HCT116 (cell line): ENCODE data around the gene DOCK4. TPM values are rescaled to one million over a fixed set of nuclear protein-coding genes. Genes with fewer than 3 reads are reported as not detected.

ENCODE experiments used
- ATAC-seq: fragments of 200-7000 bp; cut with Tn5 transposase; 2 replicates; pipeline ENCODE4 v1.9.1; 2020; ENCODE audit warnings: mild to moderate bottlenecking, moderate library complexity
- BruUV-seq: library from RNA; stranded (reverse); fragments of 400-500 nt; replicated peaks from 2 replicates; lab custom pipeline; 2021; lab: Mats Ljungman, UMichigan
- CTCF ChIA-PET: fragments of 300-600 bp; sonication (Branson Sonifier 250); formaldehyde crosslinking; loops from one replicate; lab custom pipeline; 2021; ENCODE audit warnings: antibody characterized with exemption; lab: Charles Lee
- POLR2A ChIA-PET: fragments of 300-600, 350-600 bp; sonication (Branson Sonifier 250); formaldehyde crosslinking; loops from one replicate; lab custom pipeline; 2021; ENCODE audit warnings: antibody characterized with exemption; lab: Charles Lee
- RAD21 ChIA-PET, 2 experiments: fragments of 300-600 bp; sonication (Branson Sonifier 250); formaldehyde crosslinking; loops; one replicate each; lab custom pipeline; 2023; ENCODE audit warnings: low total read pairs in 2 of 2; ENCODE audit not compliant: uncharacterized antibody in 2 of 2, unreplicated experiment in 2 of 2, low non-redundant PET in 1 of 2; lab: Charles Lee
- DNase-seq: peaks from one replicate; pipeline ENCODE4 v3.0.0-alpha.2; 2010; ENCODE audit warnings: low read depth, low spot score
- H2AFZ ChIP-seq: fragments of 200-600 bp; shearing (Covaris generic), sonication (generic); 2 replicates; pipeline ENCODE4 v1.6.1; 2017; ENCODE audit warnings: low read depth, mixed run types, mixed read lengths, antibody characterized with exemption, low read length; ENCODE audit not compliant: poor library complexity, severe bottlenecking
- H3K27ac ChIP-seq: 2 replicates; pipeline ENCODE4 v1.5.1; 2012; ENCODE audit warnings: low read depth, low read length
- H3K27me3 ChIP-seq: fragments of 200-600 bp; sonication (generic); 2 replicates; pipeline ENCODE4 v1.6.1; 2016; ENCODE audit warnings: mixed run types, low read length, mixed read lengths; ENCODE audit not compliant: insufficient read depth
- H3K36me3 ChIP-seq, 2 experiments: fragments of 200-500 bp in 1 of 2; fragments of 200-600 bp in 1 of 2; sonication (Bioruptor generic) in 1 of 2; sonication (generic) in 1 of 2; 2 replicates each; pipeline versions ENCODE4 v1.5.1 to v1.6.1; 2014 to 2016; ENCODE audit warnings: low read length in 2 of 2, inconsistent platforms in 1 of 2, mixed read lengths in 1 of 2, mixed run types in 1 of 2; ENCODE audit not compliant: insufficient read depth in 2 of 2, control insufficient read depth in 1 of 2
- H3K4me1 ChIP-seq, 2 experiments: fragments of 200-600 bp in 1 of 2; sonication (generic) in 1 of 2; 2 replicates each; pipeline versions ENCODE4 v1.5.1 to v1.6.1; 2012 to 2017; ENCODE audit warnings: low read length in 2 of 2, inconsistent platforms in 1 of 2, mild to moderate bottlenecking in 1 of 2, mixed read lengths in 1 of 2, mixed run types in 1 of 2, moderate library complexity in 1 of 2; ENCODE audit not compliant: insufficient read depth in 2 of 2, control insufficient read depth in 1 of 2
- H3K4me2 ChIP-seq: fragments of 200-600 bp; sonication (generic); 2 replicates; pipeline ENCODE4 v1.6.1; 2017; ENCODE audit warnings: mixed run types, low read length, mixed read lengths
- H3K4me3 ChIP-seq, 2 experiments: fragments of 200-600 bp in 1 of 2; sonication (generic) in 1 of 2; replicated peaks in 1 of 2; 2 replicates each; pipeline ENCODE4 v1.5.1; 2011 to 2016; ENCODE audit warnings: low read length in 2 of 2, control low read depth in 1 of 2, low read depth in 1 of 2, mild to moderate bottlenecking in 1 of 2, mixed read lengths in 1 of 2, mixed run types in 1 of 2
- H3K79me2 ChIP-seq: fragments of 200-600 bp; sonication (generic); 2 replicates; pipeline ENCODE4 v1.6.1; 2017; ENCODE audit warnings: mild to moderate bottlenecking, mixed run types, low read length, moderate library complexity, mixed read lengths; ENCODE audit not compliant: insufficient read depth
- H3K9ac ChIP-seq: fragments of 200-600 bp; sonication (generic); 2 replicates; pipeline ENCODE4 v1.6.1; 2016; ENCODE audit warnings: low read length, mixed read lengths
- H3K9me2 ChIP-seq: fragments of 200-600 bp; sonication (generic), shearing (Covaris generic); 2 replicates; pipeline ENCODE4 v1.6.1; 2017; ENCODE audit warnings: mixed run types, mild to moderate bottlenecking, moderate library complexity; ENCODE audit not compliant: insufficient read depth
- H3K9me3 ChIP-seq, 2 experiments: fragments of 200-500 bp in 1 of 2; fragments of 200-600 bp in 1 of 2; sonication (Bioruptor generic) in 1 of 2; sonication (generic) in 1 of 2; 2 replicates each; pipeline ENCODE4 v1.6.1; 2014 to 2017; ENCODE audit warnings: low read length in 2 of 2, mixed read lengths in 2 of 2, inconsistent platforms in 1 of 2, low read depth in 1 of 2, mild to moderate bottlenecking in 1 of 2, mixed run types in 1 of 2, moderate library complexity in 1 of 2; ENCODE audit not compliant: control insufficient read depth in 1 of 2, insufficient read depth in 1 of 2
- H4K20me1 ChIP-seq: fragments of 200-600 bp; sonication (generic), shearing (Covaris generic); 2 replicates; pipeline ENCODE4 v1.6.1; 2017; ENCODE audit warnings: mixed run types, mild to moderate bottlenecking, moderate library complexity; ENCODE audit not compliant: insufficient read depth
- CBX3 ChIP-seq: IDR thresholded peaks from 2 replicates; pipeline ENCODE4 v1.6.1; 2012; ENCODE audit warnings: low read depth
- CEBPB ChIP-seq: IDR thresholded peaks from 2 replicates; pipeline ENCODE4 v1.6.1; 2012; ENCODE audit warnings: low read depth
- EZH2 ChIP-seq: fragments of 200-600 bp; sonication (generic); IDR thresholded peaks from 2 replicates; pipeline ENCODE4 v1.6.1; 2017; ENCODE audit warnings: antibody characterized with exemption, mixed run types
- EZH2phosphoT487 ChIP-seq: fragments of 200-600 bp; IDR thresholded peaks from 2 replicates; pipeline ENCODE4 v1.6.1; 2018; ENCODE audit warnings: antibody characterized with exemption, borderline replicate concordance
- FOSL1 ChIP-seq: IDR thresholded peaks from 2 replicates; pipeline ENCODE4 v1.6.1; 2012; ENCODE audit warnings: low read depth
- JUND ChIP-seq: IDR thresholded peaks from 2 replicates; pipeline ENCODE4 v1.6.1; 2012
- POLR2A ChIP-seq: IDR thresholded peaks from 2 replicates; pipeline ENCODE4 v1.7.0; 2011; ENCODE audit warnings: borderline replicate concordance; ENCODE audit not compliant: insufficient read depth, insufficient read length; ENCODE audit errors: extremely low read depth
- POLR2AphosphoS5 ChIP-seq: IDR thresholded peaks from 2 replicates; pipeline ENCODE4 v1.6.1; 2011; ENCODE audit warnings: mild to moderate bottlenecking, low read depth, low read length, moderate library complexity
- RAD21 ChIP-seq: IDR thresholded peaks from 2 replicates; pipeline ENCODE4 v1.6.1; 2012; ENCODE audit warnings: low read depth, mild to moderate bottlenecking
- SIN3A ChIP-seq: IDR thresholded peaks from 2 replicates; pipeline ENCODE4 v1.6.1; 2012; ENCODE audit warnings: low read depth
- SP1 ChIP-seq: IDR thresholded peaks from 2 replicates; pipeline ENCODE4 v1.6.1; 2012; ENCODE audit warnings: low read depth
- SRF ChIP-seq: IDR thresholded peaks from 2 replicates; pipeline ENCODE4 v1.6.1; 2012; ENCODE audit warnings: low read depth
- TCF7L2 ChIP-seq: IDR thresholded peaks from 2 replicates; pipeline ENCODE4 v1.7.0; 2011; ENCODE audit warnings: borderline replicate concordance, inconsistent platforms; ENCODE audit not compliant: insufficient read depth, insufficient read length; ENCODE audit errors: extremely low read depth
- ZFX ChIP-seq: fragments of 450-650 bp; IDR thresholded peaks from 2 replicates; pipeline ENCODE4 v1.6.1; 2017
- ZNF274 ChIP-seq: fragments of 200-500 bp; sonication (Bioruptor generic); IDR thresholded peaks from 2 replicates; pipeline ENCODE4 v1.6.1; 2014; ENCODE audit warnings: mild to moderate bottlenecking, low read depth, low read length, inconsistent platforms
- intact Hi-C: fragments of 100-400 bp; cut with micrococcal nuclease; formaldehyde crosslinking; loops from 2 replicates; pipeline ENCODE4 v1.10.0; 2022
- total RNA-seq: library from RNA; stranded (reverse); gene quantifications from one replicate; pipeline ENCODE4 v1.2.1, GENCODE V29; 2021; ENCODE audit not compliant: unreplicated experiment
- TF ChIP-seq, protein P1 (sequence below): IDR thresholded peaks from 2 replicates; pipeline ENCODE4 v1.6.1; 2012
- TF ChIP-seq, protein P2 (sequence below): IDR thresholded peaks from 2 replicates; pipeline ENCODE4 v1.6.1; 2012

The DOCK4 gene
- total RNA-seq, 1 experiment from 2014 or later, result 2.2 TPM

DNA sequence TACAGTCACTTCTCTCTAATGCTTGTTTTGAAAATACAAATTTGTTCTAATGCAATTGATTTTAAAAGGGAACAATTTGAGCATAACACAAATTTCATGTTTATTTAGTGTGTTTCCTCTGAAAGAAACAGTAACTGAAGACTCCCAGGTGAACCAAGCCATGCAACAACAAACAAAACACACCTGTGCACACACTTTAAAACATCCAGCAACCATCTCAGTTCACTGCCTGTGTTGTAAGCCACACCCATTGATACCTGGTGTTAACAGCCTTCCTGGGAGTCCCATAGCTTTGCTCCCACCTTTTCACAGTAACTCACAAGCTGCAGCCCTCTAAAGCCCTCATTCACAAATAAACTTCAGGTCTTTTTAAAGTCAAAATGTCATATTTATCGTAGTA lies 89.3 kb downstream of the DOCK4 start:
- Histone ChIP-seq H4K20me1 (no peaks in the 10 kb centered on the region), H3K9me3 (no peaks in the 10 kb centered on the region), H3K9me2 (no peaks in the 10 kb centered on the region), H3K79me2 (no peaks in the 10 kb centered on the region), H3K36me3 (no peaks in the 10 kb centered on the region), H3K4me3 (no peak overlapping the region), H3K4me2 (no peak overlapping the region), H3K4me1 (no peaks in the 10 kb centered on the region), H3K27ac (no peak overlapping the region), H3K9ac (no peak overlapping the region), H2AFZ (no peak overlapping the region), H3K27me3 (no peaks in the 10 kb centered on the region)
- ATAC-seq (no peak), DNase-seq (no peak)
- no TSS peak for BruUV-seq
- CTCF ChIA-PET, result no interaction called here
- intact Hi-C loops, result no loop called here
- POLR2A ChIA-PET, result no interaction called here
- TF ChIP-seq POLR2AphosphoS5, result no peak
- RAD21 ChIA-PET, result no interaction called here

DNA sequence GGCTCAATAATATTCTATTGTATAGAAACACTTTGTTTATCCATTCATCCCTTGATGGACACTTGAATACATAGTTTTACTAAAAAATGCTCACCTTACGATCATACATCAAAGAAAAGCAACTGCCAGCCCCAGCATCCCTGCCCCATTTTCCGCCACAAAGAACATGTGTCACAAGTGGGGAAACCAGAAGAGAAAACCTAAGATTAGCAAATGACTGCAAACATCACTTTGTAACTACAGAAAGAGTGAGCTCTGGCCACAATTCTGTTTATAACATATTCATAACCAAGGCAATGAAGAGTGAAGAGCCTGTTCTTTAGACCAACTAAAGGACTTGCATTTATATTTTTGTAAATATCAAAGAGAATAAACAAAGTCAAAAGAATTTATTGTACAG lies 89.8 kb downstream of the DOCK4 start:
- no peaks in the 10 kb centered on the region for H3K9me3 ChIP-seq
- H3K27me3 ChIP-seq, result no peaks in the 10 kb centered on the region
- no peaks in the 10 kb centered on the region for H3K36me3 ChIP-seq
- H3K4me1 ChIP-seq, result no peaks in the 10 kb centered on the region
- ATAC-seq (no peak), DNase-seq (no peak)
- RAD21 ChIA-PET, result no interaction called here
- H2AFZ ChIP-seq, result no peak overlapping the region
- H3K9me2 ChIP-seq, result no peaks in the 10 kb centered on the region
- POLR2A ChIA-PET, result no interaction called here
- H4K20me1 ChIP-seq, result no peaks in the 10 kb centered on the region
- no TSS peak for BruUV-seq
- no peaks in the 10 kb centered on the region for H3K79me2 ChIP-seq
- H3K9ac ChIP-seq, result no peak overlapping the region
- no peak overlapping the region for H3K4me3 ChIP-seq
- no peak overlapping the region for H3K4me2 ChIP-seq
- no peak for TF ChIP-seq EZH2phosphoT487
- CTCF ChIA-PET, result no interaction called here
- H3K27ac ChIP-seq, result no peak overlapping the region
- intact Hi-C loops, result no loop called here

DNA sequence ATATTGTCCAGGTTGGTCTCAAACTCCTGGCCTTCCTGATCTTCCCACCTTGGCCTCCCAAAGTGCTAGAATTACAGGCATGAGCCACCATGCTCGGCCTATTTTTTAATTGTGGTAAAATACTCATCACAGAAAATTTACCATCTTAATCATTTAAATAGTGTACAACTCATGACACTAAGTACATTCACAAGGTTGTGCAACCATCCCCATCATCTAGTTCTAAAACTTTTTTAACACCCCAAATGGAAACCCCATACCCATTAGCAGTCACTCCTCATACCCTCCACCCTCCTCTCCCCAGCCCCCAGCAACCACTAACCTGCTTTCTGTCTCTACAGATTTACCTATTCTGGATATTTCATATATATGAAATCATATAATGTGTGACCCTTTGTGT lies 90.3 kb downstream of the DOCK4 start:
- ChIA-PET CTCF (no interaction called here), POLR2A (no interaction called here), RAD21 (no interaction called here)
- Histone ChIP-seq H3K4me2 (no peak overlapping the region), H3K9ac (no peak overlapping the region), H2AFZ (no peak overlapping the region), H3K9me3 (no peaks in the 10 kb centered on the region), H3K36me3 (no peaks in the 10 kb centered on the region), H3K27ac (no peak overlapping the region), H3K79me2 (no peaks in the 10 kb centered on the region), H4K20me1 (no peaks in the 10 kb centered on the region), H3K9me2 (no peaks in the 10 kb centered on the region), H3K27me3 (no peaks in the 10 kb centered on the region), H3K4me1 (no peaks in the 10 kb centered on the region), H3K4me3 (no peak overlapping the region)
- BruUV-seq, result no TSS peak
- DNase-seq (no peak), ATAC-seq (no peak)
- intact Hi-C loops, result no loop called here
- no peak for TF ChIP-seq RAD21
- no peak for TF ChIP-seq CBX3
- TF ChIP-seq ZNF274, result no peak
- no peak for TF ChIP-seq POLR2AphosphoS5
- TF ChIP-seq POLR2A, result no peak
- no peak for TF ChIP-seq EZH2phosphoT487
- no peak for TF ChIP-seq TCF7L2
- no peak for TF ChIP-seq JUND
- TF ChIP-seq ZFX, result no peak
- TF ChIP-seq SP1, result no peak
- TF ChIP-seq CEBPB, result no peak
- no peak for TF ChIP-seq EZH2
- no peak for TF ChIP-seq FOSL1
- TF ChIP-seq SIN3A, result no peak
- TF ChIP-seq, protein P1, sequence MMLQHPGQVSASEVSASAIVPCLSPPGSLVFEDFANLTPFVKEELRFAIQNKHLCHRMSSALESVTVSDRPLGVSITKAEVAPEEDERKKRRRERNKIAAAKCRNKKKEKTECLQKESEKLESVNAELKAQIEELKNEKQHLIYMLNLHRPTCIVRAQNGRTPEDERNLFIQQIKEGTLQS, result no peak
- no peak for TF ChIP-seq SRF
- TF ChIP-seq, protein P2, sequence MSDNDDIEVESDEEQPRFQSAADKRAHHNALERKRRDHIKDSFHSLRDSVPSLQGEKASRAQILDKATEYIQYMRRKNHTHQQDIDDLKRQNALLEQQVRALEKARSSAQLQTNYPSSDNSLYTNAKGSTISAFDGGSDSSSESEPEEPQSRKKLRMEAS, result no peak
